HFFc6 (cell line): Measurements from ENCODE around the gene ATN1. TPM values are rescaled to one million over a fixed set of nuclear protein-coding genes. Genes with fewer than 3 reads are reported as not detected.

Experiments used
- DNase-seq: peaks from one replicate; pipeline ENCODE4 v3.0.0-alpha.2; 2018
- H3K27ac Mint-ChIP-seq: 2 replicates; pipeline ENCODE4 v1.8.0; 2020; ENCODE audit warnings: mild to moderate bottlenecking, mixed read lengths
- H3K27me3 Mint-ChIP-seq: 2 replicates; pipeline ENCODE4 v1.8.0; 2021; ENCODE audit warnings: mild to moderate bottlenecking, moderate library complexity, mixed read lengths; ENCODE audit not compliant: insufficient read depth
- H3K36me3 Mint-ChIP-seq: 2 replicates; pipeline ENCODE4 v1.8.0; 2021; ENCODE audit warnings: low read depth, mixed read lengths
- H3K4me1 Mint-ChIP-seq: 2 replicates; pipeline ENCODE4 v1.8.0; 2020; ENCODE audit warnings: low read depth, mixed read lengths
- H3K4me3 Mint-ChIP-seq: 2 replicates; pipeline ENCODE4 v1.8.0; 2020; ENCODE audit warnings: mild to moderate bottlenecking, moderate library complexity, mixed read lengths
- H3K9me3 Mint-ChIP-seq: 2 replicates; pipeline ENCODE4 v1.8.0; 2020; ENCODE audit warnings: mild to moderate bottlenecking, mixed read lengths
- CTCF ChIP-seq: fragments of 200-600 bp; sonication (generic); IDR thresholded peaks from 2 replicates; pipeline ENCODE4 v1.5.0; 2021; ENCODE audit warnings: antibody characterized with exemption, mild to moderate bottlenecking
- total RNA-seq, 6 experiments: library from RNA; stranded (reverse); fragmentation: NEBNext Ultra II Directional; extraction: Animal tissue kit (Norgen Biotek cat#: 25700); gene quantifications; 2 replicates in 1 of 6; 3 replicates in 5 of 6; pipeline ENCODE4 v1.2.3, GENCODE V29; 2021

ATN1 gene
- total RNA-seq, 6 experiments from 2014 or later = 96.8 to 120 (median 107) TPM

GRCh38 chr12:6959805-6960592, 32.2 kb downstream of the ATN1 start:
- Mint-ChIP-seq H3K9me3 (no peaks in the 10 kb centered on the region), H3K27ac (no peak overlapping the region), H3K36me3 (no peaks in the 10 kb centered on the region), H3K27me3 (no peaks in the 10 kb centered on the region), H3K4me3 (no peak overlapping the region), H3K4me1 (peaks cover 20% of the 10 kb centered on the region)
- no peak for TF ChIP-seq CTCF
- DNase-seq = no peak

GRCh38 chr12:6960593-6961277, 33.0 kb downstream of the ATN1 start:
- H3K27me3 Mint-ChIP-seq = no peaks in the 10 kb centered on the region
- peak overlapping the region; percentile 61; the same call in 1 of the 2 replicates for H3K4me3 Mint-ChIP-seq
- TF ChIP-seq CTCF = peak; percentile 38; the same call in 1 of the 2 replicates
- DNase-seq = peak; percentile 52
- H3K9me3 Mint-ChIP-seq = no peaks in the 10 kb centered on the region
- peaks cover 25% of the 10 kb centered on the region for H3K4me1 Mint-ChIP-seq
- H3K27ac Mint-ChIP-seq = peak overlapping the region; percentile 95; the same call in 1 of the 2 replicates
- H3K36me3 Mint-ChIP-seq = peaks cover 1% of the 10 kb centered on the region; the same call in 1 of the 2 replicates

- DNase-seq = no peak
- peak overlapping the region; percentile 61; the same call in 1 of the 2 replicates for H3K4me3 Mint-ChIP-seq
- H3K4me1 Mint-ChIP-seq = peaks cover 25% of the 10 kb centered on the region
- peak overlapping the region; percentile 95 for H3K27ac Mint-ChIP-seq
- H3K27me3 Mint-ChIP-seq = no peaks in the 10 kb centered on the region
- TF ChIP-seq CTCF = no peak
- H3K36me3 Mint-ChIP-seq = peaks cover 7% of the 10 kb centered on the region
- no peaks in the 10 kb centered on the region for H3K9me3 Mint-ChIP-seq
These were observed 33.5 kb downstream of the ATN1 start for GRCh38 chr12:6961278-6961694.

GRCh38 chr12:6961695-6962284, 34.0 kb downstream of the ATN1 start:
- Mint-ChIP-seq H3K4me3 (peak overlapping the region; percentile 61; the same call in 1 of the 2 replicates), H3K4me1 (peaks cover 25% of the 10 kb centered on the region), H3K9me3 (no peaks in the 10 kb centered on the region), H3K27ac (peak overlapping the region; percentile 95), H3K36me3 (peaks cover 9% of the 10 kb centered on the region), H3K27me3 (no peaks in the 10 kb centered on the region)
- peak; percentile 45 for DNase-seq
- TF ChIP-seq CTCF = peak; percentile 71

GRCh38 chr12:6962285-6963015, 34.7 kb downstream of the ATN1 start:
- no peak for TF ChIP-seq CTCF
- peaks cover 25% of the 10 kb centered on the region for H3K4me1 Mint-ChIP-seq
- no peak overlapping the region; the same call in 1 of the 2 replicates for H3K4me3 Mint-ChIP-seq
- H3K27me3 Mint-ChIP-seq = no peaks in the 10 kb centered on the region
- H3K27ac Mint-ChIP-seq = peak overlapping the region; percentile 95
- H3K9me3 Mint-ChIP-seq = no peaks in the 10 kb centered on the region
- DNase-seq = no peak
- H3K36me3 Mint-ChIP-seq = peaks cover 9% of the 10 kb centered on the region
